Measurements from ENCODE around the gene ARSK.

Gene ARSK

GRCh38 chr5:95519681-95520080, 35.2 kb upstream of the ARSK start:
- DNase-seq: no peak
- no peaks in the 10 kb centered on the region for H3K9me3 ChIP-seq (ENCODE audit: severe bottlenecking)
- no peak overlapping the region for H3K27ac ChIP-seq
- H3K36me3 ChIP-seq: peaks cover 47% of the 10 kb centered on the region
- H3K4me3 ChIP-seq (ENCODE audit: low read depth, low read length): no peak overlapping the region
- H3K27me3 ChIP-seq (ENCODE audit: insufficient read depth, low read depth, severe bottlenecking): no peaks in the 10 kb centered on the region
- no peak for TF ChIP-seq CTCF (IDR thresholded peaks at IDR 0.05; ENCODE audit: low read depth, low read length)

- H3K4me3 ChIP-seq (ENCODE audit: low read depth, low read length): no peak overlapping the region
- no peaks in the 10 kb centered on the region for H3K27me3 ChIP-seq (ENCODE audit: insufficient read depth, low read depth, severe bottlenecking)
- DNase-seq: no peak
- TF ChIP-seq CTCF (IDR thresholded peaks at IDR 0.05; ENCODE audit: low read depth, low read length): no peak
- H3K36me3 ChIP-seq: peaks cover 48% of the 10 kb centered on the region
- no peak overlapping the region for H3K27ac ChIP-seq
- H3K9me3 ChIP-seq (ENCODE audit: severe bottlenecking): no peaks in the 10 kb centered on the region
These were observed 34.7 kb upstream of the ARSK start for GRCh38 chr5:95520206-95520605.

GRCh38 chr5:95524423-95524822, 30.5 kb upstream of the ARSK start:
- TF ChIP-seq CTCF (IDR thresholded peaks at IDR 0.05; ENCODE audit: low read depth, low read length): no peak
- H3K36me3 ChIP-seq: peaks cover 59% of the 10 kb centered on the region
- H3K4me3 ChIP-seq (ENCODE audit: low read depth, low read length): no peak overlapping the region
- H3K9me3 ChIP-seq (ENCODE audit: severe bottlenecking): no peaks in the 10 kb centered on the region
- no peak for DNase-seq
- H3K27ac ChIP-seq: no peak overlapping the region
- H3K27me3 ChIP-seq (ENCODE audit: insufficient read depth, low read depth, severe bottlenecking): no peaks in the 10 kb centered on the region

GRCh38 chr5:95526871-95527270, 28.0 kb upstream of the ARSK start:
- DNase-seq: no peak
- Histone ChIP-seq H3K4me3 (ENCODE audit: low read depth, low read length) (no peak overlapping the region), H3K27me3 (ENCODE audit: insufficient read depth, low read depth, severe bottlenecking) (no peaks in the 10 kb centered on the region), H3K9me3 (ENCODE audit: severe bottlenecking) (no peaks in the 10 kb centered on the region), H3K27ac (no peak overlapping the region), H3K36me3 (peaks cover 59% of the 10 kb centered on the region)
- no peak for TF ChIP-seq CTCF (IDR thresholded peaks at IDR 0.05; ENCODE audit: low read depth, low read length)

- H3K27me3 ChIP-seq (ENCODE audit: insufficient read depth, low read depth, severe bottlenecking): no peaks in the 10 kb centered on the region
- peaks cover 55% of the 10 kb centered on the region for H3K36me3 ChIP-seq
- TF ChIP-seq CTCF (IDR thresholded peaks at IDR 0.05; ENCODE audit: low read depth, low read length): no peak
- H3K27ac ChIP-seq: no peak overlapping the region
- no peak for DNase-seq
- no peak overlapping the region for H3K4me3 ChIP-seq (ENCODE audit: low read depth, low read length)
- no peaks in the 10 kb centered on the region for H3K9me3 ChIP-seq (ENCODE audit: severe bottlenecking)
These were observed 26.3 kb upstream of the ARSK start for GRCh38 chr5:95528565-95528964.

GRCh38 chr5:95530416-95530815, 24.5 kb upstream of the ARSK start:
- Histone ChIP-seq H3K4me3 (ENCODE audit: low read depth, low read length) (no peak overlapping the region), H3K27me3 (ENCODE audit: insufficient read depth, low read depth, severe bottlenecking) (no peaks in the 10 kb centered on the region), H3K27ac (no peak overlapping the region), H3K9me3 (ENCODE audit: severe bottlenecking) (no peaks in the 10 kb centered on the region), H3K36me3 (peaks cover 39% of the 10 kb centered on the region)
- no peak for DNase-seq
- no peak for TF ChIP-seq CTCF (IDR thresholded peaks at IDR 0.05; ENCODE audit: low read depth, low read length)

Measured in WERI-Rb-1 (cell line).